H1 (cell line): ENCODE results near the gene MVD. TPM values are rescaled to one million over a fixed set of nuclear protein-coding genes. Genes with fewer than 3 reads are reported as not detected.

Experiments used
- CTCF ChIA-PET: fragments of 300-600 bp; sonication (Branson Sonifier 250); formaldehyde crosslinking; loops from one replicate; lab custom pipeline; 2021; ENCODE audit not compliant: partially characterized antibody; lab: Charles Lee
- POLR2A ChIA-PET: fragments of 300-600 bp; sonication (Branson Sonifier 250); formaldehyde crosslinking; loops from one replicate; lab custom pipeline; 2021; ENCODE audit warnings: inconsistent platforms; ENCODE audit not compliant: partially characterized antibody; lab: Charles Lee
- DNase-seq, 2 experiments: peaks; one replicate each; pipeline versions ENCODE4 v3.0.0 to v3.0.0-alpha.2; 2010 to 2022; ENCODE audit warnings: low spot score in 2 of 2, low read depth in 1 of 2, mixed read lengths in 1 of 2
- FAIRE-seq: peaks from 2 replicates; lab custom pipeline; 2011; peaks lifted over from hg19 to GRCh38; lab: Jason Lieb, UNC
- H2AFZ ChIP-seq: 2 replicates; pipeline ENCODE4 v1.8.1; 2012; ENCODE audit warnings: low read length, inconsistent platforms
- H2AK5ac ChIP-seq: 2 replicates; pipeline ENCODE4 v1.6.1; 2013; ENCODE audit warnings: low read depth, low read length
- H2BK120ac ChIP-seq: replicated peaks from 2 replicates; pipeline ENCODE3; 2013; ENCODE audit warnings: low read depth, low read length, inconsistent platforms
- H2BK12ac ChIP-seq: 2 replicates; pipeline ENCODE4 v1.6.1; 2013; ENCODE audit warnings: low read depth, low read length
- H2BK15ac ChIP-seq: 2 replicates; pipeline ENCODE4 v1.6.1; 2013; ENCODE audit warnings: low read length
- H2BK20ac ChIP-seq: 2 replicates; pipeline ENCODE4 v1.6.1; 2013; ENCODE audit warnings: low read length
- H2BK5ac ChIP-seq: 2 replicates; pipeline ENCODE4 v1.6.1; 2013; ENCODE audit warnings: low read depth, low read length
- H3K14ac ChIP-seq: 2 replicates; pipeline ENCODE4 v1.6.1; 2013; ENCODE audit warnings: inconsistent platforms; ENCODE audit not compliant: insufficient read length
- H3K18ac ChIP-seq: 2 replicates; pipeline ENCODE4 v1.6.1; 2013; ENCODE audit warnings: low read length; ENCODE audit errors: extremely low read depth
- H3K23ac ChIP-seq: 2 replicates; pipeline ENCODE4 v1.6.1; 2013; ENCODE audit warnings: inconsistent platforms; ENCODE audit not compliant: insufficient read length
- H3K23me2 ChIP-seq: 2 replicates; pipeline ENCODE4 v1.6.1; 2013; ENCODE audit warnings: low read depth, low read length
- H3K27ac ChIP-seq: 2 replicates; pipeline ENCODE4 v1.6.1; 2011; ENCODE audit warnings: low read depth, low read length, inconsistent platforms
- H3K27me3 ChIP-seq, 4 experiments: replicated peaks in 1 of 4; 1 replicate in 1 of 4; 2 replicates in 3 of 4; pipeline versions ENCODE4 v1.6.1 to v1.8.1; 2011 to 2013; ENCODE audit warnings: low read length in 3 of 4, mild to moderate bottlenecking in 3 of 4, inconsistent platforms in 2 of 4, mixed read lengths in 2 of 4, moderate library complexity in 1 of 4; ENCODE audit not compliant: control insufficient read depth in 3 of 4, insufficient read depth in 3 of 4; ENCODE audit errors: extremely low read depth in 1 of 4
- H3K36me3 ChIP-seq, 4 experiments: 2 replicates each; pipeline versions ENCODE4 v1.6.1 to v1.8.1; 2011 to 2013; ENCODE audit warnings: mild to moderate bottlenecking in 4 of 4, low read length in 3 of 4, moderate library complexity in 2 of 4, control low read depth in 1 of 4, inconsistent platforms in 1 of 4; ENCODE audit not compliant: insufficient read depth in 4 of 4, control insufficient read depth in 2 of 4
- H3K4ac ChIP-seq: replicated peaks from 2 replicates; pipeline ENCODE3; 2013; ENCODE audit warnings: low read length, low read depth, mixed read lengths, inconsistent platforms; ENCODE audit not compliant: insufficient read length
- H3K4me1 ChIP-seq, 4 experiments: replicated peaks in 1 of 4; 1 replicate in 1 of 4; 2 replicates in 3 of 4; pipeline versions ENCODE4 v1.6.1 to v1.8.1; 2011 to 2013; ENCODE audit warnings: low read length in 3 of 4, inconsistent platforms in 2 of 4, mixed read lengths in 1 of 4; ENCODE audit not compliant: insufficient read depth in 4 of 4, control insufficient read depth in 3 of 4
- H3K4me2 ChIP-seq, 2 experiments: 2 replicates each; pipeline versions ENCODE4 v1.6.1 to v1.8.1; 2011 to 2013; ENCODE audit warnings: low read depth in 2 of 2, low read length in 2 of 2, control low read depth in 1 of 2, inconsistent platforms in 1 of 2, mild to moderate bottlenecking in 1 of 2; ENCODE audit not compliant: insufficient read depth in 1 of 2
- H3K4me3 ChIP-seq, 4 experiments: fragments of 200-600, 300-600 bp in 1 of 4; sonication (generic), shearing (Covaris generic), sonication (Bioruptor Twin) in 1 of 4; 2 replicates each; pipeline versions ENCODE4 v1.5.1 to v1.8.1; 2011 to 2016; ENCODE audit warnings: low read length in 4 of 4, low read depth in 3 of 4, control low read depth in 2 of 4, inconsistent platforms in 2 of 4, mild to moderate bottlenecking in 2 of 4, mixed read lengths in 1 of 4, moderate library complexity in 1 of 4; ENCODE audit not compliant: insufficient read depth in 2 of 4; ENCODE audit errors: extremely low read depth in 1 of 4
- H3K56ac ChIP-seq: replicated peaks from 2 replicates; pipeline ENCODE3; 2013; ENCODE audit warnings: low read depth, mild to moderate bottlenecking, mixed read lengths, low read length, inconsistent platforms; ENCODE audit not compliant: insufficient read length
- H3K79me1 ChIP-seq: 2 replicates; pipeline ENCODE4 v1.6.1; 2013; ENCODE audit warnings: low read depth, low read length, control low read depth
- H3K79me2 ChIP-seq, 2 experiments: 2 replicates each; pipeline versions ENCODE4 v1.6.1 to v1.8.1; 2012 to 2013; ENCODE audit warnings: low read length in 2 of 2, mild to moderate bottlenecking in 2 of 2, inconsistent platforms in 1 of 2; ENCODE audit not compliant: insufficient read depth in 2 of 2, control insufficient read depth in 1 of 2
- H3K9ac ChIP-seq, 4 experiments: replicated peaks in 1 of 4; 1 replicate in 1 of 4; 2 replicates in 3 of 4; pipeline versions ENCODE4 v1.6.1 to v1.8.1; 2011 to 2013; ENCODE audit warnings: low read depth in 3 of 4, low read length in 3 of 4, control low read depth in 2 of 4, mild to moderate bottlenecking in 2 of 4, moderate library complexity in 2 of 4, inconsistent platforms in 1 of 4; ENCODE audit errors: extremely low read depth in 1 of 4
- H3K9me3 ChIP-seq, 2 experiments: 2 replicates each; pipeline versions ENCODE4 v1.6.1 to v1.8.1; 2012 to 2013; ENCODE audit warnings: mild to moderate bottlenecking in 2 of 2, moderate library complexity in 2 of 2, control low read depth in 1 of 2, inconsistent platforms in 1 of 2, low read depth in 1 of 2, low read length in 1 of 2, mixed read lengths in 1 of 2; ENCODE audit not compliant: insufficient read depth in 2 of 2
- H4K20me1 ChIP-seq, 2 experiments: replicated peaks in 1 of 2; 2 replicates each; pipeline versions ENCODE3 to v1.8.1; 2011 to 2013; ENCODE audit warnings: inconsistent platforms in 2 of 2, low read length in 2 of 2, mild to moderate bottlenecking in 1 of 2; ENCODE audit not compliant: insufficient read depth in 2 of 2, control insufficient read depth in 1 of 2
- H4K5ac ChIP-seq: 2 replicates; pipeline ENCODE4 v1.6.1; 2013; ENCODE audit warnings: low read length, low read depth, mixed read lengths, inconsistent platforms; ENCODE audit not compliant: insufficient read length
- H4K8ac ChIP-seq: 2 replicates; pipeline ENCODE4 v1.8.0; 2013; ENCODE audit warnings: mild to moderate bottlenecking, moderate library complexity, low read length, inconsistent platforms; ENCODE audit not compliant: insufficient read depth; ENCODE audit errors: extremely low read depth
- H4K91ac ChIP-seq: replicated peaks from 2 replicates; pipeline ENCODE3; 2013; ENCODE audit warnings: low read length, mixed read lengths, inconsistent platforms; ENCODE audit not compliant: insufficient read length
- BACH1 ChIP-seq: IDR thresholded peaks from 2 replicates; pipeline ENCODE4 v1.6.1; 2012; ENCODE audit warnings: low read length, improper control_type of control experiment
- CBX5 ChIP-seq: fragments of 300-800, 300-1000 bp; sonication (generic); IDR thresholded peaks from 2 replicates; pipeline ENCODE4 v1.7.1; 2016; ENCODE audit warnings: antibody characterized with exemption, low read length, low read depth
- HDAC2 ChIP-seq, 2 experiments: fragments of 300-600 bp in 1 of 2; sonication (generic) in 1 of 2; IDR thresholded peaks; 2 replicates each; pipeline ENCODE4 v1.6.1; 2011 to 2012; ENCODE audit warnings: low read depth in 2 of 2, low read length in 2 of 2, mild to moderate bottlenecking in 2 of 2, moderate library complexity in 2 of 2, borderline replicate concordance in 1 of 2, inconsistent platforms in 1 of 2
- KDM1A ChIP-seq: fragments of 200-600, 300-600 bp; sonication (generic); IDR thresholded peaks from 2 replicates; pipeline ENCODE4 v1.7.1; 2016; ENCODE audit warnings: mild to moderate bottlenecking, low read length, borderline replicate concordance
- KDM4A ChIP-seq: IDR thresholded peaks from one replicate; pipeline ENCODE4 v1.7.1; 2012; ENCODE audit warnings: low read depth, mild to moderate bottlenecking, moderate library complexity, low read length, inconsistent platforms; ENCODE audit not compliant: severe bottlenecking
- WGBS, 2 experiments: shearing (Covaris generic) in 1 of 2; methylation state at CpG; one replicate each; pipeline versions ENCODE4 v1.1.6 to v1.1.7; 2013 to 2015; ENCODE audit warnings: low lambda C conversion rate in 2 of 2, mixed read lengths in 2 of 2, inconsistent platforms in 1 of 2, low coverage in 1 of 2, missing lambda C conversion rate in 1 of 2; ENCODE audit not compliant: insufficient replicate concordance in 2 of 2, insufficient coverage in 1 of 2, insufficient read length in 1 of 2; ENCODE audit errors: extremely low coverage in 1 of 2, missing lambda C conversion rate in 1 of 2; 5-methylcytosine and 5-hydroxymethylcytosine counted together
- polyA plus RNA-seq, 7 experiments: library from polyadenylated mRNA; depleted of rRNA in 3 of 7; stranded (reverse) in 5 of 7; unstranded in 2 of 7; fragments of >200 nt in 5 of 7; fragments of 200-250 nt in 2 of 7; gene quantifications; 1 replicate in 5 of 7; 2 replicates in 1 of 7; 4 replicates in 1 of 7; pipeline versions ENCODE4 v1.2.1 to v1.2.3, GENCODE V29; 2011 to 2013; ENCODE audit warnings: missing spikeins in 2 of 7, mixed read lengths in 2 of 7
- total RNA-seq: library from RNA; stranded (reverse); fragmentation: NEBNext Ultra II Directional; extraction: Animal tissue kit (Norgen Biotek cat#: 25700); gene quantifications from 2 replicates; pipeline ENCODE4 v1.2.1, GENCODE V29; 2021
- TF ChIP-seq, protein P1 (sequence below), 3 experiments: IDR thresholded peaks; 1 replicate in 2 of 3; 2 replicates in 1 of 3; pipeline versions ENCODE4 v1.5.1 to v1.6.1; 2011; ENCODE audit warnings: low read length in 3 of 3, mild to moderate bottlenecking in 3 of 3, inconsistent platforms in 2 of 3, low read depth in 1 of 3, moderate library complexity in 1 of 3; ENCODE audit not compliant: insufficient read depth in 1 of 3; ENCODE audit errors: control extremely low read depth in 1 of 3
- TF ChIP-seq, protein P2 (sequence below): IDR thresholded peaks from 2 replicates; pipeline ENCODE4 v1.6.1; 2012; ENCODE audit warnings: inconsistent platforms

The MVD gene
- total and polyA plus RNA-seq, 2 of the 8 experiments (the other 6 are each of a cell fraction or from before 2014, with no cell fraction given) = 47.2 to 77.3 TPM

DNA sequence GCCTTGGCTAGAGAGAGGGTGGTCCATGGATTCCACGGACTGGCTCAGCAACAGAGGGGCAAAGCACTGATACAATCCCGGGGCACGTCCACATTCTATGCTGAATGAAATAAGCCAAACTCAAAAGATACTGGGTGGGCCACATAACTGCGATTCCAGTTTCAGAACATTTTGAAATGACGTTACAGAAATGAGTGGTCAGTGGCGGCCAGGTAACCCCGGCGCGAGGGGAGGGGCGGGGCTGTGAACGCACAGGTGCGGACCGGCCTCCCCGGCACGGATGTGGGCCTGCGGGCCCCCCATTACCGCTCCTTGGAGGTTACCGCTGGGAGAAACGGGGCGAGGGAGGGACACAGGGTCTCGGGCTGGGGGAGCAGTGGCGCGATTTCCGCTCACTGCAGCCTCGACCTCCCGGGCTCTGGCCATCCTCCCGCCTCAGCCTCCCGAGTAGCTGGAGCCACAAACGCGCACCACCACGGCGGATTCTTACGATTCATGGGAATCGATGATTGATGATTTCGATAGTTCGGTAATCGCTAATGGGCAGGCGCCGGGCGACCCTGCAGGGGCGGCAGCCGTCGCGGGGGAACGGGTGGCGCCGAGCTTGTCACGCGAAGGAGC lies 559 bp downstream of the MVD start:
- Histone ChIP-seq H3K23ac (no peak overlapping the region), H3K56ac (peak overlapping the region; percentile 30), H3K36me3 (peaks cover 0 to 4% (median 0%) of the 10 kb centered on the region in 4 experiments; a peak in 1 of 8 replicates), H4K5ac (no peak overlapping the region), H2BK20ac (no peak overlapping the region), H3K9me3 (no peaks in the 10 kb centered on the region), H2BK120ac (no peak overlapping the region), H3K79me1 (peaks cover 2% of the 10 kb centered on the region), H4K8ac (peak overlapping the region; percentile 94), H2BK5ac (peak overlapping the region; percentile 87), H3K4me2 (peak overlapping the region; percentile 56 to 77), H4K20me1 (peaks cover 2 to 9% of the 10 kb centered on the region in 2 experiments), H3K4me1 (peaks cover 0 to 3% (median 0%) of the 10 kb centered on the region in 4 experiments; a peak in 2 of 7 replicates), H3K9ac (peak overlapping the region in 3 of 4 experiments; percentile 19 to 66 (median 61); a peak in 5 of 7 replicates), H3K27ac (no peak overlapping the region), H2BK15ac (no peak overlapping the region), H3K4me3 (peak overlapping the region; percentile 58 to 84 (median 79)), H4K91ac (peak overlapping the region; percentile 54), H3K23me2 (peaks cover 7% of the 10 kb centered on the region; the same call in 1 of the 2 replicates), H3K18ac (peak overlapping the region; percentile 48; the same call in 1 of the 2 replicates), H3K79me2 (peaks cover 0 to 41% of the 10 kb centered on the region in 2 experiments; a peak in 3 of 4 replicates), H3K14ac (no peak overlapping the region), H3K4ac (peak overlapping the region; percentile 69), H3K27me3 (no peaks in the 10 kb centered on the region), H2BK12ac (0 out of 2 replicates have a peak overlapping the region, but pooled peaks have one; percentile 50), H2AFZ (no peak overlapping the region), H2AK5ac (no peak overlapping the region)
- POLR2A ChIA-PET = interaction anchor here (0.8 to 3.1 kb wide), 14 partner anchors 8 to 92 kb away, joined by 3 to 19 read pairs (median 5); partner anchors contain the start of genes CYBA, IL17C and ZC3H18
- FAIRE-seq (no peak), DNase-seq (no peak)
- WGBS, 2 experiments = 6% methylated on average over 40 of the region's 49 CpGs; no CpG with 5 or more reads in 1 of the 2 experiments
- TF ChIP-seq CBX5 (no peak), HDAC2 (IDR thresholded peaks at IDR 0.05; ENCODE audit: borderline replicate concordance in 1 of 2, low read depth in 2 of 2, low read length in 2 of 2) (peak in 1 of 2 experiments; percentile 84; a peak in 2 of 4 replicates), KDM1A (peak; percentile 89; the same call in 1 of the 2 replicates), BACH1 (peak; percentile 27; the same call in 1 of the 2 replicates), KDM4A (peak; percentile 53)
- TF ChIP-seq, protein P1, sequence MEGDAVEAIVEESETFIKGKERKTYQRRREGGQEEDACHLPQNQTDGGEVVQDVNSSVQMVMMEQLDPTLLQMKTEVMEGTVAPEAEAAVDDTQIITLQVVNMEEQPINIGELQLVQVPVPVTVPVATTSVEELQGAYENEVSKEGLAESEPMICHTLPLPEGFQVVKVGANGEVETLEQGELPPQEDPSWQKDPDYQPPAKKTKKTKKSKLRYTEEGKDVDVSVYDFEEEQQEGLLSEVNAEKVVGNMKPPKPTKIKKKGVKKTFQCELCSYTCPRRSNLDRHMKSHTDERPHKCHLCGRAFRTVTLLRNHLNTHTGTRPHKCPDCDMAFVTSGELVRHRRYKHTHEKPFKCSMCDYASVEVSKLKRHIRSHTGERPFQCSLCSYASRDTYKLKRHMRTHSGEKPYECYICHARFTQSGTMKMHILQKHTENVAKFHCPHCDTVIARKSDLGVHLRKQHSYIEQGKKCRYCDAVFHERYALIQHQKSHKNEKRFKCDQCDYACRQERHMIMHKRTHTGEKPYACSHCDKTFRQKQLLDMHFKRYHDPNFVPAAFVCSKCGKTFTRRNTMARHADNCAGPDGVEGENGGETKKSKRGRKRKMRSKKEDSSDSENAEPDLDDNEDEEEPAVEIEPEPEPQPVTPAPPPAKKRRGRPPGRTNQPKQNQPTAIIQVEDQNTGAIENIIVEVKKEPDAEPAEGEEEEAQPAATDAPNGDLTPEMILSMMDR (IDR thresholded peaks at IDR 0.05; ENCODE audit: control extremely low read depth in 1 of 3, insufficient read depth in 1 of 3, low read depth in 1 of 3, low read length in 3 of 3) = no peak
- TF ChIP-seq, protein P2, sequence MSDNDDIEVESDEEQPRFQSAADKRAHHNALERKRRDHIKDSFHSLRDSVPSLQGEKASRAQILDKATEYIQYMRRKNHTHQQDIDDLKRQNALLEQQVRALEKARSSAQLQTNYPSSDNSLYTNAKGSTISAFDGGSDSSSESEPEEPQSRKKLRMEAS = no peak
- CTCF ChIA-PET = interaction anchor here (1.0 to 2.2 kb wide), 3 partner anchors 10 to 238 kb away, joined by 3 to 11 read pairs (median 3); no protein-coding TSS in a partner anchor
